Measurements from ENCODE around the gene UBE3C.
A peak's percentile ranks its signal among the peaks of the same experiment; 100 is the strongest.

The UBE3C gene

DNA sequence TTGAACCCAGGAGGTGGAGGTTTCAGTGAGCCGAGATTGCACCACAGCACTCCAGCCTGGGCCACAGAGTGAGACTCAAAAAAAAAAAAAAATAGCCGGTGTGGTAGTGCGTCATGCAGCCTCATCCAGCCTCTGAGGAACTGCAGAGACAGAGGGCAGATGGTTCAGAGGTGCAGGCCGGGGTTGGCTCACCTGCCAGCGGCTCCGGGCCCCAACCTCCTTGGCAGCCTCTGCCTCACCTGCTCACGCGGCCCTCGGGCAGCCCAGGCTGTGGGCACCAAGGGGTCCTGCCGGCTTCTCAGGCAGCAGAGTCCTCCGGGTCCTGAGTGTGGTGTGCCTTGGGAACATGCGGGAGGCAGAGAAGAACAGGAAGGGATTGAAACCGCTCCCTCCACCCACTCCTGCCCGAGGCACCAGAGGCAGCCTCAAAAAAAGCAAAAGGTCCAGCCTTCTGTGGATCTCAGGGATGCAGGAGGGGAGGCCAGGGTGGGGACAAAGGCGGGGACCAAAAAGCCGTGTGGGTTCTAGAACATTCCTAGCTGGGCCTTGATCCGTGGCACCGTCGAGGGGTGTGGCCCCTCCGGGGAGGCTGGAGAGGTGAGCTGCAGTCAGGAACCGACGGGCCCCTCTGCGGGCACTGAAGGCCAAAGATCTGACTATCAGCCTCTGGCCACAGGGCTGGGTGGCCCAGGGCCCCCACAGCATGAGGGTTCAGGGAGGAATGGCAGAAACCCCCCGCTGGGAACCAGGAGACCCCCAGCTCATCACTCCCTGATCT, 142.7 kb downstream of the UBE3C start:
- no peaks in the 10 kb centered on the region for H3K9me3 Mint-ChIP-seq
- peaks cover 1% of the 10 kb centered on the region for H3K36me3 Mint-ChIP-seq (ENCODE audit: insufficient read depth)
- no peak overlapping the region for H3K27ac Mint-ChIP-seq (ENCODE audit: low read depth)
- DNase-seq (ENCODE audit: low spot score in 2 of 2) (no peak), ATAC-seq (replicated peaks; ENCODE audit: extremely low read depth, poor library complexity, severe bottlenecking) (no peak)
- peaks cover 14% of the 10 kb centered on the region for H3K4me1 Mint-ChIP-seq
- H3K27me3 Mint-ChIP-seq, result peaks cover 12% of the 10 kb centered on the region
- no peak overlapping the region for H3K4me3 Mint-ChIP-seq

DNA sequence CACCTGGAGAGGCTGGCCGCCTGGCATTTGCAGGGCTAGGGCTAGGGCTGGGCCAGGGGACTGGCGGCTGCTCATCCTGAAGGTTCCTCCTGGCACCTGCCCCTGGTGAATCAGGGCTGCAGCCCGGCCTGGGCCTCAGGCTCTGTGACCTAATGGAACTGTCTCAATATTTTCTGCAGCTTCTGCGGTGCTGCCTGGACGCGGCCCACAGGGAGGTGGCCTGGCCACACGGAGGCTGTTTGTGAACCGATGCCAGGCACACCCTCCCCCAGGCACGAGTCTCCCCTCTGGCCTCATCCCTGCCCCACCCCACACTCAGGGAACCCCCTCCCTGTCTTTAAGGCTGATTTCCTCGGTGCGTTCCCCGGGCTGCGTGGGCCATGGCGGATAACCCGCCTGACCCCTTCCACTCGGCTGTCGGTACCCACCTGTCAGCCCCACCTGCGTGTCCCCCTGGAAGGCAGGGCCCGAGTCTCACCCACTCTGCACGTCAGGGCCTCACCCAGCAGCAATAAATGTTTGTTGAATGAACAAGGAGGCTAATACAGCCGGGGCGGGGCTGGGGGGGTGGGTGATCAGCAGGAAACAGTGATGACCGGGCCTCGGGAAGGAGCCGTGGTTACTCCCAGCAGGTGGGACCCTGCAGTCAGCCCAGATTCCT, 143.5 kb downstream of the UBE3C start:
- ATAC-seq (replicated peaks; ENCODE audit: extremely low read depth, poor library complexity, severe bottlenecking) (no peak), DNase-seq (ENCODE audit: low spot score in 2 of 2) (no peak)
- Mint-ChIP-seq H3K4me1 (peaks cover 12% of the 10 kb centered on the region), H3K36me3 (ENCODE audit: insufficient read depth) (no peaks in the 10 kb centered on the region), H3K9me3 (no peaks in the 10 kb centered on the region), H3K27ac (ENCODE audit: low read depth) (no peak overlapping the region), H3K27me3 (peaks cover 12% of the 10 kb centered on the region), H3K4me3 (no peak overlapping the region)

DNA sequence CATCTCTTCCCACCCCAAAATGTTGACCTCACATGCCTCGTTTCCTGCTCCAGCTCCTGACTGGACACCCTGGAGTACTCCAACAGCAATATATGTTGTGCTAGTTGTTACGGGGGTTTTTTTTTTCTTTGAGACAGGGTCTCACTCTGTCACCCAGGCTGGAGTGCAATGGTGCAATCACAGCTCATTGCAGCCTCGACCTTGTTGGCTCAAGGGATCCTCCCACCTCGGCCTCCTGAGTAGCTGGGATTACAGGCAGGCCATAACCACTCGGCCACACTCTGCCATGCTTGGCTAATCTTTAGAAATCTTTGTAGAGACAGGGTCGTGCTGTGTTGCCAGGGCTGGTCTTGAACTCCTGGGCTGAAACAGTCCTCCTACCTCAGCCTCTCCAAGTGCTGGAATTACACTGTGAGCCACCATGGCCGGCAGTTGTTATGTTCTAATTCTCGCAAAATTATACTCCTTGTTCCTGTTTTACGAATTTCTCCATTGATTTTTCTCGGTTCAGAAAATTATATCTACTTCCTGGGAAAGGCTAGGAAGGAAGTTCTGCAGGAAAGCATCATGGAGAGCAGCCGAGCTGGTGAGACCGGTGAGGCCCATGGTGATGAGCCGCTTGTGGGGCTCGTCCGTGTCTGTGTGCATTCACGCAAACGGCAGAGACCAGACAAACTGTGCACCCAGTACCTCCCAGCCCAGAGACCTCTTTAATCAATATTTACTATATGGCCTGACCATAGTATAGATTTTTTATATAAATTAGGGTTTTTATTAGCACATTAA, 145.7 kb downstream of the UBE3C start:
- Mint-ChIP-seq H3K27me3 (peaks cover 12% of the 10 kb centered on the region), H3K36me3 (ENCODE audit: insufficient read depth) (no peaks in the 10 kb centered on the region), H3K9me3 (no peaks in the 10 kb centered on the region)

DNA sequence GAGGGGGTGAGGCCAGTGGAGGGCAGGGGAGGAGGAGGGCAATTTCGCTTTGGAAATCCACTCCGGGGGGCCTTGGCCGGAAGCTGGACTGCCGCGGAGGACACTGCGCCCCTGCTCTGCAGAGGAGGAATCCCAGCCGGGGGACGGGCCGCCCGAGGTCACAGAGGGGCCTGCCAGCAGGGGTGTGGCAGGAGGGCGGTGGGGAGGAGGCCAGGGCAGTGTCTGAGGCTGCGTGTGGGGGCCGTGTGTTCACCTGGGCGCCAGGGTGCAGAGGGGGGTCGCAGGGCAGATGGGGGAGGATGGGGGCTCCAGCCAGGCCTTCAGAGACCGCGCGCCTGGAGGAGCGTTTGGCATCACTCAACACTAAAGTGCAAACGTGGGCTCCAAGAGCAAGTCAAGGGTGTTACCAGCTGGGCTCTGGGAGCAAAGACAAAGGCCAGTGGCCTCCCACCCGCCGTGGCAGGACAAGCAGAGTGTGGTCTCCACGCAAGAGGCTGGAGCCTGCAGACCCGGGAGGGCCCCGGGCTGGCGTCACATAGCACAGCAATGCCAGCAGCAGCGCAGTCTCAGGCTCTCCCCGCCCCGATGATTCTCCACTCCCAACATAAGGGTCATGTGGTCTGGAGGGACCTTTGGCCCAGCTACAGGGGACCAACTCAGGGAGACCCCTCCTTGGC, 152.8 kb downstream of the UBE3C start:
- H3K9me3 Mint-ChIP-seq, result no peaks in the 10 kb centered on the region
- no peaks in the 10 kb centered on the region for H3K4me1 Mint-ChIP-seq
- H3K27ac Mint-ChIP-seq (ENCODE audit: low read depth), result no peak overlapping the region
- H3K27me3 Mint-ChIP-seq, result no peaks in the 10 kb centered on the region
- no peak for DNase-seq (ENCODE audit: low spot score in 2 of 2)
- no peak overlapping the region for H3K4me3 Mint-ChIP-seq
- no peaks in the 10 kb centered on the region for H3K36me3 Mint-ChIP-seq (ENCODE audit: insufficient read depth)
- no peak for ATAC-seq (replicated peaks; ENCODE audit: extremely low read depth, poor library complexity, severe bottlenecking)

More for the DNA sequence above, 145.7 kb downstream of the UBE3C start:
- DNase-seq (ENCODE audit: low spot score in 2 of 2), result no peak
- Mint-ChIP-seq H3K4me1 (no peaks in the 10 kb centered on the region), H3K27ac (ENCODE audit: low read depth) (no peak overlapping the region), H3K4me3 (no peak overlapping the region)
- ATAC-seq (replicated peaks; ENCODE audit: extremely low read depth, poor library complexity, severe bottlenecking), result no peak

DNA sequence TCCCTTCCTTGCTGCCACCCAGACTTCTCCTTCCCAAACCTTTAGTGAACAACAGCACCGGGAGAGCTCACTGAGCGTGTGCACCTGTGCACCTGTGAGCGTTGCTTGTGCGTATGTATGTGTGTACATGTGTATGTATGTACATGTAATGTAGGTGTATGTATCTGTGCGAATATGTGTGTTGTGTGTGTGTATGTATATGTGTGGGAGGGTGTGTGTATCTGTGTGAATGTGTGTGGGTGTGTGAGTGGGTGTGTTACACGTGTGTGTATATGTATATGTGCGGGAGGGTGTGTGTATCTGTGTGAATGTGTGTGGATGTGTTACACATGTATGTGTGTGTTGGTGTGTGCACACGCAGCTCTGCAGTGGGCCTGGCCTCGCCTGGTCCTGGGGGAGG, 153.5 kb downstream of the UBE3C start:
- H3K27me3 Mint-ChIP-seq, result no peaks in the 10 kb centered on the region
- DNase-seq (ENCODE audit: low spot score in 2 of 2) (no peak), ATAC-seq (replicated peaks; ENCODE audit: extremely low read depth, poor library complexity, severe bottlenecking) (no peak)
- H3K36me3 Mint-ChIP-seq (ENCODE audit: insufficient read depth), result no peaks in the 10 kb centered on the region
- H3K4me1 Mint-ChIP-seq, result no peaks in the 10 kb centered on the region
- H3K4me3 Mint-ChIP-seq, result no peak overlapping the region
- H3K27ac Mint-ChIP-seq (ENCODE audit: low read depth), result no peak overlapping the region
- H3K9me3 Mint-ChIP-seq, result no peaks in the 10 kb centered on the region

DNA sequence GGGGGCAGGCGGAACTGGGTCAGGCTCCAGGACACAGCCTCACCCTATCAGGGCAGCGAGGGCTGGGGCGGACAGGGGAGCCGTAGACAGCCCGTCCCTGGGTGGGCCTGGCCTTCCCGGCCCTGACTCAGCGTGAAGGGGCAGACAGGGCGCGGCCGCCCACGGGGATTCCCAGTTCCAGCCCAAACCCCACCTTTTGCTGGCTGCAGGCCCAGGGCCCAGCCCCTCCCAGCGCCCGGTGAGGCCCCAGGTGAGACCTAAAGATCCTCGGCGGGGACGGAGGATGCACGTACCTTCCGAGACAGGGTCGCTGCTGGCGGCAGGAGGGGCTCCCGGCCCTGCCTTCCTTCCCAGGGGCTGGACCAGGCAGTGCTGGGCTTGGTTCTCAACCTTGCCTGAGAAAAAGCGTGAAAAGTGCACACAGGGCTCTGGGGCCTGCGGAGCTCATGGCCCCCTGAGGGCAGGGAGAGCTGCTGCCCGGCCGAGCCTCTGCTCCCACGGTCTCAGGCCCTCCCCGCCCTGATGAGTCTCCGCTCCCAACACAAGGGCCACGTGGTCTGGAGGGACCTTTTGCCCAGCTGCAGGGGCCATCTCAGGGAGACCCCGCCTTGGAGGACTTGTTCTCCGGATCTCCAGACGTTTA, 154.2 kb downstream of the UBE3C start:
- no peak for DNase-seq (ENCODE audit: low spot score in 2 of 2)
- Mint-ChIP-seq H3K4me1 (peaks cover 3% of the 10 kb centered on the region), H3K27me3 (no peaks in the 10 kb centered on the region), H3K4me3 (no peak overlapping the region), H3K36me3 (ENCODE audit: insufficient read depth) (no peaks in the 10 kb centered on the region), H3K27ac (ENCODE audit: low read depth) (no peak overlapping the region), H3K9me3 (no peaks in the 10 kb centered on the region)
- ATAC-seq (replicated peaks; ENCODE audit: extremely low read depth, poor library complexity, severe bottlenecking), result no peak

DNA sequence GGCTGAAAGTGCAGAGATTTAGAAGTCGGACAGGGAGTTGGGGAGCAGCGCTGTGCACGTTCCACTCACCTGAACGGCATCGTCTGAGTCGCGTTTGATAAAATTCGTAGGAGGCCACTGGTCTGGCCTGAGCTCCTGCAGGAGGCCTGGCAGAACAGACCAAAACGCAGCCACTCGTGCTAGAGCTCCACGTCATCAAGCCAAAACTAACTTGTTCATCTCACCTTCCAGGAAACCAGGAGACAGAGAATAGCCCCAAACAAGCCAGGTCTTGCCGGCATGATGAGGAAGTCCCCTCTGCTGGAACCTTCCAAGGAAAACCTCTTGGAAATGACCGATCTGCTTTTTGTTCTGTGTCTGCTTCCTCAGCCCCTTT, 154.7 kb downstream of the UBE3C start:
- no peaks in the 10 kb centered on the region for H3K27me3 Mint-ChIP-seq
- no peak overlapping the region for H3K4me3 Mint-ChIP-seq
- H3K36me3 Mint-ChIP-seq (ENCODE audit: insufficient read depth), result no peaks in the 10 kb centered on the region
- DNase-seq (ENCODE audit: low spot score in 2 of 2) (no peak), ATAC-seq (replicated peaks; ENCODE audit: extremely low read depth, poor library complexity, severe bottlenecking) (no peak)
- no peak overlapping the region for H3K27ac Mint-ChIP-seq (ENCODE audit: low read depth)
- peaks cover 5% of the 10 kb centered on the region for H3K4me1 Mint-ChIP-seq
- no peaks in the 10 kb centered on the region for H3K9me3 Mint-ChIP-seq

DNA sequence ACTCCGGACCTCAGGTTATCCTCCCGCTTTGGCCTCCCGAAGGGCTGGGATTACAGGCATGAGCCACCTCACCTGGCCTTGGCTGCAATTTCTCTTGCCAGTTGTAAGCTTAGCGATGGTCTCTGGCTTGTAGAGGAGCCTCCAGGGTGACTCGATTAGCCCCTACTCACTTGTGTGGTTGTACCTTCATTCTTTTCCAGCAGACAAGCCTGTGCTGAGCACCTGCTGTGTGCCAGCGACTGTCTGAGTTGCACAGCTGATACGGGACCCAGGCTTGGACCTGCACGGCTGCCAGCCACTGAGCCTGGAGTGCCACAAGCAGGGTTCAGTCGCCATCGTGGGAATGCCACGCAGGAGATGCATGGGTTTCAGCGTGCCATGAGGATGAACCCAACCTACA, 156.0 kb downstream of the UBE3C start:
- Mint-ChIP-seq H3K27ac (ENCODE audit: low read depth) (no peak overlapping the region), H3K36me3 (ENCODE audit: insufficient read depth) (peaks cover 9% of the 10 kb centered on the region), H3K9me3 (peaks cover 7% of the 10 kb centered on the region), H3K27me3 (no peaks in the 10 kb centered on the region), H3K4me1 (peaks cover 18% of the 10 kb centered on the region), H3K4me3 (no peak overlapping the region)
- DNase-seq (ENCODE audit: low spot score in 2 of 2) (no peak), ATAC-seq (replicated peaks; ENCODE audit: extremely low read depth, poor library complexity, severe bottlenecking) (no peak)

DNA sequence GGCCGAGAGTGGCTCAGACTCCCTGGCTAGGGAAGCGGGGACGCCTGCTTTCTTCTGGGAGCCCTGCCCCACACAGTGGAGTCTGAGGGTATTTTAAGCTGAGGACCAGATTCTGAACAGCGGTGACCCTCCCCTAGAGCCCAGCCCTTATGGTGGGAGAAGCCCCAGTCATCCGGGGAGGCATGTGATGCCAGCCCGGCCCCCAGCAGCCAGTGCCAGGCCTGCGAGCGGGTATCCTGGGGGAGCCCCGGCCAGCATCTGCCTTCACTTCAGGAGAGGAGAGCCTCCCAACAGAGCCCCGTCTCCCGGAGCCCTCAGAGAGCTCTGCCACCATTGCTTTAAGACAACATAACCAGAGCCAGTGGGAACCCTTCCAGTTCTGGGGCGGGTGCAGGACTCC, 156.6 kb downstream of the UBE3C start:
- Mint-ChIP-seq H3K4me3 (no peak overlapping the region), H3K36me3 (ENCODE audit: insufficient read depth) (peaks cover 13% of the 10 kb centered on the region), H3K4me1 (peaks cover 19% of the 10 kb centered on the region), H3K27me3 (no peaks in the 10 kb centered on the region), H3K9me3 (peaks cover 7% of the 10 kb centered on the region), H3K27ac (ENCODE audit: low read depth) (no peak overlapping the region)
- ATAC-seq (replicated peaks; ENCODE audit: extremely low read depth, poor library complexity, severe bottlenecking), result no peak
- DNase-seq (ENCODE audit: low spot score in 2 of 2), result no peak

DNA sequence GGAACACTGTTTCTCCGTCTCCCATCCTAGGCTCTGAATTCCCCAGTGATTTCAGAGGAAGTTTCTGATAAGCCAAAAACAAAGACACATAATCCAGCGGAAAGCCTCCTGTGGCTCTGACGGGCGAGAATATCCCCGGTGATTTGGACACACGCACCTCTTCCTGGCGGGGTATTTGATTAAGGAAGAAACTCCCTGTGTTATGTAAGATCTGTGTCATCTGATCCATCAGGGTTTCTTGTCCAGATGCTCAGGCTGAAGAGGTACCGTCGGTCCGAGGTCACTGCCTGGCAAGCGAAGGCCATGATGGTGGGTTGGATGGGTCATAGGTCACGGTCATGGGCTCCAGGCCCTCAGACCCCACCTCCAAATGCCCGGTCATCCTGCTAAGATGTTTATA, 158.5 kb downstream of the UBE3C start:
- H3K9me3 Mint-ChIP-seq, result peaks cover 7% of the 10 kb centered on the region
- no peak for ATAC-seq (replicated peaks; ENCODE audit: extremely low read depth, poor library complexity, severe bottlenecking)

DNA sequence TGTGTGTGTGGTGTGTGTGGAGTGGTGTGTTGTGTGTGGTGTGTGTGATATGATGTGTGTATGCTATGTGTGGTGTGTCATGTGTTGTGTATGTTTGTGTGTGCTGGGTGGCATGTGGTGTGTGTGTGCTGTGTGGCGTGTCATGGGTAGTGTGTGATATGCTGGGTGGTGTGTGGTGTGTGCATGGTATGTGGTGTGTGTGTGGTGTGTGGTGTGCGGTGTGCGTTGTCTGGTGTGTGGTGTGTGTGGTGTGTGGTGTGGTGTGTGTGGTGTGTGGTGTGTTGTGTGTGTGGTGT, 160.5 kb downstream of the UBE3C start:
- DNase-seq (ENCODE audit: low spot score in 2 of 2), result no peak
- Mint-ChIP-seq H3K4me3 (peak overlapping the region; percentile 0), H3K4me1 (peaks cover 48% of the 10 kb centered on the region), H3K27ac (ENCODE audit: low read depth) (peak overlapping the region; percentile 94), H3K9me3 (peaks cover 7% of the 10 kb centered on the region), H3K27me3 (no peaks in the 10 kb centered on the region), H3K36me3 (ENCODE audit: insufficient read depth) (peaks cover 20% of the 10 kb centered on the region)
- no peak for ATAC-seq (replicated peaks; ENCODE audit: extremely low read depth, poor library complexity, severe bottlenecking)

More for the DNA sequence above, 158.5 kb downstream of the UBE3C start:
- no peaks in the 10 kb centered on the region for H3K27me3 Mint-ChIP-seq
- no peak overlapping the region for H3K4me3 Mint-ChIP-seq
- peaks cover 33% of the 10 kb centered on the region for H3K4me1 Mint-ChIP-seq
- no peak overlapping the region for H3K27ac Mint-ChIP-seq (ENCODE audit: low read depth)
- no peak for DNase-seq (ENCODE audit: low spot score in 2 of 2)
- peaks cover 16% of the 10 kb centered on the region for H3K36me3 Mint-ChIP-seq (ENCODE audit: insufficient read depth)

All from central memory CD8-positive, alpha-beta T cell (primary cell).